ENCODE measurements around the gene TEX13A.

TEX13A gene

GRCh38 chrX:105219454-105220401 lies 766 bp downstream of the TEX13A start:
- no peak for DNase-seq

GRCh38 chrX:105211066-105211575 lies 9.4 kb downstream of the TEX13A start:
- DNase-seq = no peak
- H3K27me3 Mint-ChIP-seq = peaks cover 23% of the 10 kb centered on the region
- no peaks in the 10 kb centered on the region for H3K9me3 Mint-ChIP-seq
- no peak overlapping the region for H3K4me3 Mint-ChIP-seq
- no peaks in the 10 kb centered on the region for H3K4me1 Mint-ChIP-seq (ENCODE audit: low read depth)
- no peak overlapping the region for H3K27ac Mint-ChIP-seq
- no peaks in the 10 kb centered on the region for H3K36me3 Mint-ChIP-seq (ENCODE audit: low read depth)

More at GRCh38 chrX:105219454-105220401, 766 bp downstream of the TEX13A start:
- Mint-ChIP-seq H3K9me3 (peaks cover 3% of the 10 kb centered on the region), H3K36me3 (ENCODE audit: low read depth) (no peaks in the 10 kb centered on the region), H3K27me3 (peaks cover 3% of the 10 kb centered on the region), H3K27ac (no peak overlapping the region), H3K4me3 (no peak overlapping the region), H3K4me1 (ENCODE audit: low read depth) (no peaks in the 10 kb centered on the region)

- no peaks in the 10 kb centered on the region for H3K4me1 Mint-ChIP-seq (ENCODE audit: low read depth)
- no peak overlapping the region for H3K27ac Mint-ChIP-seq
- no peaks in the 10 kb centered on the region for H3K36me3 Mint-ChIP-seq (ENCODE audit: low read depth)
- no peak overlapping the region for H3K4me3 Mint-ChIP-seq
- no peaks in the 10 kb centered on the region for H3K9me3 Mint-ChIP-seq
- no peak for DNase-seq
- H3K27me3 Mint-ChIP-seq = peaks cover 23% of the 10 kb centered on the region
Observed at GRCh38 chrX:105210258-105210657, 10.2 kb downstream of the TEX13A start.

- Mint-ChIP-seq H3K27ac (no peak overlapping the region), H3K27me3 (peaks cover 23% of the 10 kb centered on the region)
Observed at GRCh38 chrX:105209406-105209805, 11.1 kb downstream of the TEX13A start.

DNA sequence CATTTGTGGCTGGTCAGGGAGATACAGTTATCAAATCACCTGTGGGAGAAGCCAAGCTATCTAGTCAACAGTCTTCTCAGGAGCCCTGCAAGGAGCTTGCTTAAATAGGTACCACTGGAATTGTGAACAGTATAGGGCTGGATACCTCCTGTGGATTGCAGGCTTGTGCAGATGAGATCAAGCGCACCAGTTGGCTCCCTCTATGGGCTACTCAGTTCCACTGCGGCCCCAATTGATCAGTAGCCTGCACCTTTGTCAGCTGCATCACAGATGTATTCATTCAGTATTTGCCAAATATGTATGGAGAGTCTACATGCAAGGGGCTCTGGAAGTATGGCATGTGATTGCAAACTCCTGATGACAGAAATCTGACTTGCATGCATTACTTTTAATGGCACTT lies 28.6 kb downstream of the TEX13A start:
- no peaks in the 10 kb centered on the region for H3K9me3 Mint-ChIP-seq

More at GRCh38 chrX:105209406-105209805, 11.1 kb downstream of the TEX13A start:
- H3K4me1 Mint-ChIP-seq (ENCODE audit: low read depth) = no peaks in the 10 kb centered on the region
- no peaks in the 10 kb centered on the region for H3K9me3 Mint-ChIP-seq
- H3K4me3 Mint-ChIP-seq = no peak overlapping the region
- no peak for DNase-seq
- no peaks in the 10 kb centered on the region for H3K36me3 Mint-ChIP-seq (ENCODE audit: low read depth)

GRCh38 chrX:105190252-105190853 lies 30.1 kb downstream of the TEX13A start:
- H3K9me3 Mint-ChIP-seq = no peaks in the 10 kb centered on the region
- H3K27me3 Mint-ChIP-seq = peaks cover 16% of the 10 kb centered on the region

More for the DNA sequence above, 28.6 kb downstream of the TEX13A start:
- Mint-ChIP-seq H3K4me1 (ENCODE audit: low read depth) (no peaks in the 10 kb centered on the region), H3K27ac (no peak overlapping the region), H3K27me3 (peaks cover 14% of the 10 kb centered on the region), H3K36me3 (ENCODE audit: low read depth) (no peaks in the 10 kb centered on the region), H3K4me3 (no peak overlapping the region)
- no peak for DNase-seq

DNA sequence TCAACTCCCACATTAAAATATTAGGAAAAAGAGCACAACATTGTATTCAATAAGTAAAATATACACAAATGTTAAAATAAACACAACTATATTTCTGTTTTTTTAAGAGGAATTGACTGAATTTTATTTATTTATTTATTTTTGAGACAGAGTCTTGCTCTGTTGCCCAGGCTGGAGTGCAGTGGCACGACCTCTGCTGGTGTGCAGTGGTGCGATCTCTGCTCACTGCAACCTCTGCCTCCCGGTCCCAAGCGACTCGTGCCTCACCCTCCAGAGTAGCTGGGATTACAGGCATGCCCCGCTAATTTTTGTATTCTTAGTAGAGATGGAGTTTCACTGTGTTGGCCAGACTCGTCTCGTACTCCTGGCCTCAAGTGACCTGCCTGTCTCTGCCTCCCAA lies 31.4 kb downstream of the TEX13A start:
- no peak for DNase-seq
- Mint-ChIP-seq H3K4me1 (ENCODE audit: low read depth) (no peaks in the 10 kb centered on the region), H3K27me3 (peaks cover 15% of the 10 kb centered on the region), H3K36me3 (ENCODE audit: low read depth) (no peaks in the 10 kb centered on the region), H3K27ac (no peak overlapping the region), H3K9me3 (no peaks in the 10 kb centered on the region), H3K4me3 (no peak overlapping the region)

More at GRCh38 chrX:105190252-105190853, 30.1 kb downstream of the TEX13A start:
- no peaks in the 10 kb centered on the region for H3K36me3 Mint-ChIP-seq (ENCODE audit: low read depth)
- H3K4me1 Mint-ChIP-seq (ENCODE audit: low read depth) = no peaks in the 10 kb centered on the region
- DNase-seq = no peak
- H3K27ac Mint-ChIP-seq = no peak overlapping the region
- H3K4me3 Mint-ChIP-seq = no peak overlapping the region

DNA sequence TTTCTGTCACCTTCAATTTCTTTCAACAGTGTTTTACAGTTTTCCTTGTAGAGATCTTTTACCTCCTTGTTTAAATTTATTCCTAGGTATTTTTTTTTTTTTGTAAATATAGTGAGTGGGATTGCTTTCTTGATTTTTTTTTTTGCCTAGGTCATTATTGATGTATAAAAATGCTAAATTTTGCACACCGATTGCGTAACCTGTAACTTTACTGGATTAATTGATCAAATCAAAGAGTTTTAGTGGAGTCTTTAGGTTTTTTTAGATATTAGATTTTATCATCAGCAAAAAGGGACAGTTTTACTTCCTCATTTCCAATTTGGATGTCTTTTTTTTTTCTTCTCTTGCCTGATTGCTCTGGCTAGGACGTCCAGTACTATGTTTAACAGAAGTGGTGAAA lies 40.9 kb downstream of the TEX13A start:
- Mint-ChIP-seq H3K9me3 (no peaks in the 10 kb centered on the region), H3K27me3 (peaks cover 19% of the 10 kb centered on the region), H3K4me3 (no peak overlapping the region), H3K27ac (no peak overlapping the region), H3K36me3 (ENCODE audit: low read depth) (no peaks in the 10 kb centered on the region), H3K4me1 (ENCODE audit: low read depth) (no peaks in the 10 kb centered on the region)
- no peak for DNase-seq

DNA sequence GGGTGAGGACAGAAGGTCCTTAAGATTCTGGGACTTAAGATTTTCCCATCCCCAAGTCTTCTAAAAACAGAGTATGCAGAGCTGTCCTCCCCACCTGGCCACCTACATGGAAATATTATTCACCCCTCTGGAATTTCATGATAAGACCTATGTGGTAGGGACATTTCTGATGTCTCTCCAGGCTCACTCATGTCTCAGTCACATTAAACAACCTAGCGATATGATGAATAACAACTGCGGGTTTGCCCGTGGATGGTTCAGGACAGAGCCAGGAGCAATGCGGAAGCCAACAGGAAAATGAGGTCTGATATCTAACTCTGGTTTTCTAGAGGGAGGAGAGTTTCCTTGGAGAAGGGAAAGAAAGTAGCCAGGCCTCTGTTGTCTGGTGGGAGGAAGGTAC lies 47.4 kb downstream of the TEX13A start:
- H3K27me3 Mint-ChIP-seq = peaks cover 24% of the 10 kb centered on the region
- no peak overlapping the region for H3K27ac Mint-ChIP-seq
- H3K36me3 Mint-ChIP-seq (ENCODE audit: low read depth) = no peaks in the 10 kb centered on the region
- DNase-seq = no peak
- no peaks in the 10 kb centered on the region for H3K4me1 Mint-ChIP-seq (ENCODE audit: low read depth)
- H3K4me3 Mint-ChIP-seq = no peak overlapping the region
- H3K9me3 Mint-ChIP-seq = no peaks in the 10 kb centered on the region
